COR-L47 (cell line): ENCODE data around the gene PARK7.
"Not testable (repeated sequence)": the region's sequence is repeated elsewhere in the genome, so short reads cannot be mapped to it uniquely, and the experiment has no call there.

Experiments used
- DNase-seq: peaks from one replicate; lab custom pipeline; 2025; lab: John Stamatoyannopoulos, UW

Gene PARK7

DNA sequence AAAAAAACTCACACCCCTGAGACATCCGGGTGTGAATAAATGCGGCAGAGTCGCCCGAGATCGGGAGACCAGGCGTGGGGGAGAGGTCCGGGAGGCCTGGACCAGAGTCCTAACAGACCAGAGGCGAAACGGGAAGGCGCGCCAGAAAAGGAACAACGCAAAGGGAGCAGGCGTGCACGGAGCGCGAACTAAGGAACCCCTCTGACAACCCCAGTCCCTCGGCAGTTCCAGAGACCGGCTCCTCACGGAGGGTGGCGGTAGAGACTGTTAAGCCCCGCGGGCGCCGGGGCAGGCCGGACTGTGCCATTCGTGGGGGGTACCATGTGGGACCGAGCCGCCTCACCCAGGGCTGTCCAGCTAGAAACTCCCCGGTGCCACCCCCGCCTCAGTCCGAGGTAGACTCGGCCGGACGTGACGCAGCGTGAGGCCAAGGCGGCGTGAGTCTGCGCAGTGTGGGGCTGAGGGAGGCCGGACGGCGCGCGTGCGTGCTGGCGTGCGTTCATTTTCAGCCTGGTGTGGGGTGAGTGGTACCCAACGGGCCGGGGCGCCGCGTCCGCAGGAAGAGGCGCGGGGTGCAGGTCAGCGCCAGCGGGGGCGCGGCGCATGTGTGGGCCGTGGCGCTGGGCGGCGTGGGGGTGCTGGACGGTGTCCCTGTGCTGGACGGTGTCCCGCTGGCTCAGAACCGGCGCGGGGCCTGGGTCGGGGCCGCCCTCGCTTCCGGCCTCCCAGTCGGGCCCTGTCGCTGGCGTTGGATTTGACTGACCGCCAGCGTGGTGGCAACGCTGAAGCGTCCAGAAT, at the start of gene PARK7:
TSS of gene PARK7 (plus strand) at position 496 of the 798 bp plus-strand sequence. CDS start 1,075 bp downstream, outside the sequence.
- peak; percentile 98 for DNase-seq

DNA sequence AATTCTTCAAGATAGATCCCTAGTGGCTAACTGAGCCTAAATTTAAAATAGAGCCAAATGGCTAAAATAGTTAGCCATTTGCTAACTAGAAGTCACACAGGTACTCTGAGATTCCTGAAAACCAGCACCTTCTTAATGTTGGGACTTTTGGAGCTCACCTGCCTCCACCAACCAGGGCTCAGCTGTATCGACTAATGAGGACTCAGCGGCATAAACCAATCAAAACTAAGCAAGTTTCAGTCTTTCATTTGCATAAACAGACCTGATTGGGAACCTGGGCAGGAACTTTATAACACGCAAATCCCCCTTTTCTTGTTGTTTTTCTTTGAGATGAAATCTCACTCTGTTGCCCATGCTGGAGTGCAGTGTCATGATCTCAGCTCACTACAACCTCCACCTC, 49.4 kb upstream of the PARK7 start:
- DNase-seq: no peak

- no peak for DNase-seq
Measured at GRCh38 chr1:7912743-7913557, 48.6 kb upstream of the PARK7 start.

DNA sequence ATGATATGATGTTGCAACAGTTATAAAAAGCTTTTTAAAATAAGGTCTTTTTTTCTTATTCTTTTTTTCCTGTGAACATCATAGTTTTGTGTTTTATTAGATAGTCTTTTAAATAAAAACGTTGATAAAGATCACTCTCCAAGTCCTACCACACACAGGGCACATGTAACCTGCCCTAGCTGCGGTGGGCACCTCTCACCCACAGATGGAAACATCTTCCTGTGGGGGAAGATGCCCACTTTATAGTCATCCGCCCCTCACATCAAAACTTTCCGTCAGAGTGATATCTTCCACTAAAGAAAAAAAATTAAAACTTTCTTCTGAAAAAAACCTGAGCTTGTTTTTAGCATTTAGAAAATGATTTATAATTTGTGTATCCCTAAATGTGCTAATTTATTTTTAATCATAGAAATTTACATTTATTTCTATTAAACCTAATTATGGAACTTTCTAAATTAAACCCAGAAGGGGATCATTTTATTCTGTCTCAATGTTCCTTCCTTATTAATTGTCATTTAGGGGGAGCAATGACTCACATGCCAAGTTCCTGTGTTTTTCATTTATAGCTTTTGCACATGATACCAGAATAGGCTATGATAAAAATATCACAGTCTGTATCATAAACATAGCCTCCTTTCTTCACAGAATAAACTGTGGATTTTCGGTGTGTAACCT, 45.5 kb upstream of the PARK7 start:
- no peak for DNase-seq

- no peak for DNase-seq
Measured at GRCh38 chr1:7916501-7916830, 45.0 kb upstream of the PARK7 start.

- DNase-seq: not testable (repeated sequence)
Measured at GRCh38 chr1:7917971-7918370, 43.5 kb upstream of the PARK7 start.

DNA sequence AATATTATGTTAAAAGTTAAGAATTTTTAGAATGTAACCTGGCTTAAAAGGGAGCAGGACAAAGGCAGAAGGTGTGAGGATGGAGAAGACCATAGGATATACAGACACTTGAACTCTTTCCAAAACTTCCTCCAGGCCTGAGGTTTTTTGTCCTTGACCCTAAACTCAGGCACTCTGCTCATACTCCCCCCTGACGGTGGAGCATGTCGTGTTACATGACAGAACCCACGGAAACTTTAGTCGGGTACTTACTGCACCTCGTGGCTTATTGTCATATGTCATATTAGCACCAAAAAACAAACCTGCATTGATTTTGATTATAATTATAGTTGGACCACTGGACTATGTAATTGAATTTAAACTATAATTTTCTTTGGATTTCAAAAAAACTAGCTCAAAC, 41.6 kb upstream of the PARK7 start:
- DNase-seq: no peak

- DNase-seq: no peak
Measured at GRCh38 chr1:7921796-7922195, 39.7 kb upstream of the PARK7 start.

- no peak for DNase-seq
Measured at GRCh38 chr1:7922301-7922700, 39.2 kb upstream of the PARK7 start.

GRCh38 chr1:7927061-7927460, 34.5 kb upstream of the PARK7 start:
- not testable (repeated sequence) for DNase-seq

- no peak for DNase-seq
Measured at GRCh38 chr1:7928247-7928646, 33.3 kb upstream of the PARK7 start.

GRCh38 chr1:7929637-7930036, 31.9 kb upstream of the PARK7 start:
- DNase-seq: no peak

- DNase-seq: no peak
Measured at GRCh38 chr1:7930645-7931445, 30.7 kb upstream of the PARK7 start.

- DNase-seq: no peak
Measured at GRCh38 chr1:7931446-7931812, 30.1 kb upstream of the PARK7 start.

GRCh38 chr1:7932524-7933138, 28.9 kb upstream of the PARK7 start:
- no peak for DNase-seq

GRCh38 chr1:7938070-7938469, 23.4 kb upstream of the PARK7 start:
- DNase-seq: no peak

GRCh38 chr1:7940034-7940433, 21.5 kb upstream of the PARK7 start:
- no peak for DNase-seq

DNA sequence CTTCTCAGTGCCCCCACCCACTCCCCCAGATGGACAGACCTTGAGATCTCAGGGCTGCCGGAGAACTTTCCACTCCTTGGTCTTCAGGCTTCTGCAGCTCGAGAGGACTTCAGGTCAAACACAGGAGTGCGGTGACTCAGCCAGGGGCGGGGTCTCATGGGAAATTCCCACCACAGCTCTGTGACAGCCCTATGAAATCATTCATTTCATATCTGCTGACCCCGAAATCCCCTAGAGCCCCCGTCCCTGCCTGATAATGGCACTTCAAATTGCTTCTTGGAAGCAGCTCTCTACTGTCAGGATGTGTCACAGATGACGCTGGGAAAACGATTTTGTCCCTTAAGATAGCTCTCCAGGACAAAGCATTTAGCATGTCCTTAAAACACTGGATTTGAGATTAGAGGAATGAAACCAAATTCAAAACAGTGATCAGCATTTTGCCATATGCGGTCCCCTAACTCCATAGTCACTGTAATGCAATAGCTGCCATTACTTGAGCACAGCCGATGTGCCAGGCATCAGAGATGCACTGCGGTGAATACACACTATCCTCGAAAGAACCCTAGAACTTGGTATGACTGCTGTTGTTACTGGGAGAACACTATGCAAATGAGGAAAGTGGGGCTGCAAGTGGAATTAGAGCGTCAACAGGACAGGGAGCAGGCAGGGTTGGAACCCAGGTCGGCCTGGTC, 20.6 kb upstream of the PARK7 start, which contains the start of gene TNFRSF9:
TSS of gene TNFRSF9 (minus strand) at position 95 of the 692 bp plus-strand sequence. CDS start 845 bp downstream, outside the sequence.
- DNase-seq: no peak

- DNase-seq: no peak
Measured at GRCh38 chr1:7941437-7941793, 20.1 kb upstream of the PARK7 start.

- DNase-seq: peak; percentile 57
Measured at GRCh38 chr1:7942214-7942921, 19.1 kb upstream of the PARK7 start.
